Esophagus muscularis mucosa (tissue), 3 donors: ENCODE data around the gene CFAP107.

Experiments used
- EP300 ChIP-seq: sonication (generic); formaldehyde crosslinking; IDR thresholded peaks from one replicate; pipeline ENCODE4 v1.6.1; 2017; ENCODE audit warnings: antibody characterized with exemption
- TF ChIP-seq, protein P1 (sequence below), 3 experiments: fragments of 200-600 bp in 2 of 3; fragments of 450-650 bp in 1 of 3; sonication (generic) in 2 of 3; IDR thresholded peaks; one replicate each; pipeline ENCODE4 v1.5.1; 2017 to 2019; ENCODE audit warnings: antibody characterized with exemption in 3 of 3, mild to moderate bottlenecking in 2 of 3, moderate library complexity in 1 of 3

DNA sequence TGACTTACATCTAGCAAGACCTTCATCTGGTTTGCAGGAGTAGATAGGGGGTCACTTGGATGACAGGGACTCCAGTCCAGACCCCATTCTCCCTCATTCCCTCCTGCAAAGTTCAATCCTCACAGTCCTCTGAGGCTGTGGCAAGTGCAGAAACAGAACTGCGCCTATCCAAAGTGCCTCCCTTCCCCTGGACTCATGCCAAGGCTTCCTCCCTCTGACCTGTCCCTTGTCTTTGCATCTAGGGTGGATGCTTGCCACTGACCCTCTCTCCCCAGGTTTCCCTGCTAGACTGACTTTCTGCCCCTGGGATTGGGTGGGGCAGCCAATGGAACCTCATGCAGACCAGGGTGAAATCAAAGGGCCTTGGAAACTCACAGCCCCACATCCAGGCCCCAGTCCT, 63.9 kb downstream of the CFAP107 start:
- TF ChIP-seq, protein P1, sequence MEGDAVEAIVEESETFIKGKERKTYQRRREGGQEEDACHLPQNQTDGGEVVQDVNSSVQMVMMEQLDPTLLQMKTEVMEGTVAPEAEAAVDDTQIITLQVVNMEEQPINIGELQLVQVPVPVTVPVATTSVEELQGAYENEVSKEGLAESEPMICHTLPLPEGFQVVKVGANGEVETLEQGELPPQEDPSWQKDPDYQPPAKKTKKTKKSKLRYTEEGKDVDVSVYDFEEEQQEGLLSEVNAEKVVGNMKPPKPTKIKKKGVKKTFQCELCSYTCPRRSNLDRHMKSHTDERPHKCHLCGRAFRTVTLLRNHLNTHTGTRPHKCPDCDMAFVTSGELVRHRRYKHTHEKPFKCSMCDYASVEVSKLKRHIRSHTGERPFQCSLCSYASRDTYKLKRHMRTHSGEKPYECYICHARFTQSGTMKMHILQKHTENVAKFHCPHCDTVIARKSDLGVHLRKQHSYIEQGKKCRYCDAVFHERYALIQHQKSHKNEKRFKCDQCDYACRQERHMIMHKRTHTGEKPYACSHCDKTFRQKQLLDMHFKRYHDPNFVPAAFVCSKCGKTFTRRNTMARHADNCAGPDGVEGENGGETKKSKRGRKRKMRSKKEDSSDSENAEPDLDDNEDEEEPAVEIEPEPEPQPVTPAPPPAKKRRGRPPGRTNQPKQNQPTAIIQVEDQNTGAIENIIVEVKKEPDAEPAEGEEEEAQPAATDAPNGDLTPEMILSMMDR (IDR thresholded peaks at IDR 0.05) = no peak
- no peak for TF ChIP-seq EP300
